Smooth muscle cell (in vitro differentiated cells): Measurements from ENCODE around the gene CFAP298. TPM values are rescaled to one million over a fixed set of nuclear protein-coding genes. Genes with fewer than 3 reads are reported as not detected.

Experiments
- DNase-seq: peaks from one replicate; lab custom pipeline; 2025; ENCODE audit not compliant: unreplicated experiment; lab: John Stamatoyannopoulos, UW
- H2AFZ ChIP-seq: fragments of 200-600 bp; sonication (generic); 2 replicates; pipeline ENCODE4 v1.6.0; 2016; ENCODE audit warnings: antibody characterized with exemption, low read depth, mild to moderate bottlenecking
- H3F3A ChIP-seq: fragments of 200-600 bp; sonication (generic); 2 replicates; pipeline ENCODE4 v1.6.0; 2017; ENCODE audit warnings: antibody characterized with exemption, low read depth
- H3K27ac ChIP-seq: fragments of 200-600 bp; sonication (generic); 2 replicates; pipeline ENCODE4 v1.5.1; 2016; ENCODE audit warnings: low read depth, mild to moderate bottlenecking
- H3K27me3 ChIP-seq: fragments of 200-600 bp; sonication (generic); 2 replicates; pipeline ENCODE4 v1.6.1; 2016; ENCODE audit warnings: low read depth, mild to moderate bottlenecking
- H3K36me3 ChIP-seq: fragments of 200-600 bp; sonication (generic); 2 replicates; pipeline ENCODE4 v1.5.1; 2016; ENCODE audit warnings: low read depth
- H3K4me1 ChIP-seq: fragments of 200-600 bp; sonication (generic); 2 replicates; pipeline ENCODE4 v1.5.1; 2016; ENCODE audit warnings: low read depth
- H3K4me2 ChIP-seq: fragments of 200-600 bp; sonication (generic); 2 replicates; pipeline ENCODE4 v1.6.0; 2016; ENCODE audit warnings: mild to moderate bottlenecking
- H3K4me3 ChIP-seq: fragments of 200-600 bp; sonication (generic); 2 replicates; pipeline ENCODE4 v1.5.1; 2016; ENCODE audit warnings: mild to moderate bottlenecking
- H3K79me2 ChIP-seq: fragments of 200-600 bp; sonication (generic); 2 replicates; pipeline ENCODE4 v1.6.0; 2016; ENCODE audit warnings: low read depth, mild to moderate bottlenecking
- H3K9ac ChIP-seq: fragments of 200-600 bp; sonication (generic); 2 replicates; pipeline ENCODE4 v1.6.0; 2016; ENCODE audit warnings: low read depth
- H3K9me3 ChIP-seq: fragments of 200-600 bp; sonication (generic); replicated peaks from 2 replicates; pipeline ENCODE4 v1.5.1; 2016; ENCODE audit warnings: low read depth
- H4K20me1 ChIP-seq: fragments of 200-600 bp; sonication (generic); 2 replicates; pipeline ENCODE4 v1.6.0; 2016; ENCODE audit warnings: low read depth
- WGBS: methylation state at CpG from one replicate; pipeline ENCODE4 v1.1.7; 2016; ENCODE audit warnings: low lambda C conversion rate; 5-methylcytosine and 5-hydroxymethylcytosine counted together
- polyA plus RNA-seq: library from polyadenylated mRNA; unstranded; fragments of >200 nt; fragmentation: Nextera tagmentation; extraction: Ambion mirVana; gene quantifications from 2 replicates; pipeline ENCODE4 v1.2.1, GENCODE V29; 2016
- total RNA-seq: library from RNA; depleted of rRNA; stranded (reverse); fragments of >200 nt; gene quantifications from 2 replicates; pipeline ENCODE4 v1.2.3, GENCODE V29; 2014
- TF ChIP-seq, protein P1 (sequence below): fragments of 200-600 bp; sonication (generic); IDR thresholded peaks from 2 replicates; pipeline ENCODE4 v1.5.1; 2017; ENCODE audit warnings: borderline replicate concordance, mild to moderate bottlenecking, antibody characterized with exemption; ENCODE audit not compliant: insufficient read depth, poor library complexity, severe bottlenecking

The CFAP298 gene
- total and polyA plus RNA-seq, 2 experiments from 2014 or later, result 26.8 to 41.9 TPM

DNA sequence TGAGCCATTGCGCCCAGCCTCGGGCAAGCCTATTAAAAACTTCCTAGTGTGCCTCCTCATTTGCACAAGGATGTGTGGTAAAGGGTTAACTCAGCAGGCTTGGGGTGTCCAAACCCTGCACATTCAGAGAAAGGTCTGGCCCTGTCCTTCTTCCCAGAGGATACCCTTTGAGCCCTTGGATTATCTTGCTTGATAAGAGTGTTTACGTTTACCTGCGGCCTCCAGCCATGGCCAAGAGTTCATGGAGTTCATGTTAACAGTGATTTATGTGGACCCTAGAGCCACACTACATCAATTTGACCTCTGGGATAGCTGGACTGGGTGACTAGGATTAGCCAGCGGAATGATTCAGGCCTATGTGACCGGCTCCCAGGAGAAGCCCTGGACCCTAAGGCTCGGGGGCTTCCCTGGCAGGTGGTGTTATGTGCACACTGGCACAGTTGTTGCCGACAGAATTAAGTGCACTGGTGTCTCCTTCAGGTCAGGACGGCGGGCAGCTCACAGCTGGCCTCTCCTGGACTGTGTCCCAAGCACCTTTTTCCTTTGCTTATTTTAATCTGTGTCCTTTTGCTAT is 19.2 kb downstream of the CFAP298 start:
- Histone ChIP-seq H3K4me2 (no peak overlapping the region), H3K4me1 (no peaks in the 10 kb centered on the region), H3F3A (no peaks in the 10 kb centered on the region), H3K9me3 (no peaks in the 10 kb centered on the region), H4K20me1 (no peaks in the 10 kb centered on the region), H3K27me3 (no peaks in the 10 kb centered on the region), H3K27ac (no peak overlapping the region), H3K36me3 (no peaks in the 10 kb centered on the region), H3K9ac (no peak overlapping the region), H3K79me2 (no peaks in the 10 kb centered on the region), H3K4me3 (no peak overlapping the region), H2AFZ (no peak overlapping the region)
- 71% methylated on average over 10 of the region's 10 CpGs for WGBS
- TF ChIP-seq, protein P1, sequence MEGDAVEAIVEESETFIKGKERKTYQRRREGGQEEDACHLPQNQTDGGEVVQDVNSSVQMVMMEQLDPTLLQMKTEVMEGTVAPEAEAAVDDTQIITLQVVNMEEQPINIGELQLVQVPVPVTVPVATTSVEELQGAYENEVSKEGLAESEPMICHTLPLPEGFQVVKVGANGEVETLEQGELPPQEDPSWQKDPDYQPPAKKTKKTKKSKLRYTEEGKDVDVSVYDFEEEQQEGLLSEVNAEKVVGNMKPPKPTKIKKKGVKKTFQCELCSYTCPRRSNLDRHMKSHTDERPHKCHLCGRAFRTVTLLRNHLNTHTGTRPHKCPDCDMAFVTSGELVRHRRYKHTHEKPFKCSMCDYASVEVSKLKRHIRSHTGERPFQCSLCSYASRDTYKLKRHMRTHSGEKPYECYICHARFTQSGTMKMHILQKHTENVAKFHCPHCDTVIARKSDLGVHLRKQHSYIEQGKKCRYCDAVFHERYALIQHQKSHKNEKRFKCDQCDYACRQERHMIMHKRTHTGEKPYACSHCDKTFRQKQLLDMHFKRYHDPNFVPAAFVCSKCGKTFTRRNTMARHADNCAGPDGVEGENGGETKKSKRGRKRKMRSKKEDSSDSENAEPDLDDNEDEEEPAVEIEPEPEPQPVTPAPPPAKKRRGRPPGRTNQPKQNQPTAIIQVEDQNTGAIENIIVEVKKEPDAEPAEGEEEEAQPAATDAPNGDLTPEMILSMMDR, result no peak
- no peak for DNase-seq

DNA sequence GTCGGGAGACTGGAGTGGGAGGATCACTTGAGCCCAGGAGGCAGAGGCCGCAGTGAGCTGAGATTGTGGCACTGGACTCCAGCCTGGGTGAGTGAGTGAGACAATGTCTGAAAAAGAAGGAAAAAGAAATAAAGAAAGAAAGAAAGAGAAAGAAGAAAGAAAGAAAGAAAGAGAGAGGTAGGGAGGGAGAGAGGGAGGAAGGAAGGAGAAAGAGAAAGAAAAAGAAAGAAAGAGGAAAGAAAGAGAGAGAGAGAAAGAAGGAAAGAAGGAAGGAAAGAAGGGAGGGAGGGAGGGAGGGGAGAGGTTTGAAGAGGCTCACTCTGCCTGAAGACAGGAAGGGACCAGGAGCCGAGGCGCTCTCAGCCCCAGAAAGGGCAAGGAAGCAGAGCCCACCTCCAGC is 22.0 kb downstream of the CFAP298 start:
- no peak for DNase-seq
- no peaks in the 10 kb centered on the region for H3F3A ChIP-seq
- H3K4me2 ChIP-seq, result no peak overlapping the region
- WGBS, result 98% methylated on average over 4 of the region's 4 CpGs
- no peak overlapping the region for H2AFZ ChIP-seq
- no peaks in the 10 kb centered on the region for H4K20me1 ChIP-seq
- H3K79me2 ChIP-seq, result no peaks in the 10 kb centered on the region
- H3K27me3 ChIP-seq, result no peaks in the 10 kb centered on the region
- no peak overlapping the region for H3K4me3 ChIP-seq
- H3K36me3 ChIP-seq, result no peaks in the 10 kb centered on the region
- H3K9me3 ChIP-seq, result no peaks in the 10 kb centered on the region
- H3K27ac ChIP-seq, result no peak overlapping the region
- H3K4me1 ChIP-seq, result no peaks in the 10 kb centered on the region
- no peak overlapping the region for H3K9ac ChIP-seq
- TF ChIP-seq, protein P1, result no peak

DNA sequence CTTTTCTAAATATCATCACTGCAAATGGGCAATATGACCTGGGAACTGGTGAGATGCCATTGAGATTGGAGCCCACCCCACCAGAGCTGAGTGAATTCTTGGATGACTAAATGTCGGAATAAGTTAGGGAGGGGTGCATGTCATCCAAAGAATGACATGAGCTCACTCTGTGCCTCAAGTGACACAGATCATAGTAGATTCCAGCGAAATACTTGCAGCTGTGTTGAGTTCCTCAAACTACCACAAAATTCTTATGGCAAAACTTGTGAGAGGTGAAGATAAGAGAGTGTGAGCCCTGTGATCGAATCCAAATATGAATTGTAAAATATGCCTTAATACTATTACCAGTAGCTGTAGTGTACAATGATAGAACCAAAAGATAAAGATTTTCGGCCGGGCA is 24.5 kb downstream of the CFAP298 start:
- H3K27me3 ChIP-seq, result no peaks in the 10 kb centered on the region
- H3K4me3 ChIP-seq, result no peak overlapping the region
- WGBS, result 98% methylated on average over 5 of the region's 5 CpGs

More for the DNA sequence above, 24.5 kb downstream of the CFAP298 start:
- no peaks in the 10 kb centered on the region for H4K20me1 ChIP-seq
- no peak overlapping the region for H3K4me2 ChIP-seq
- no peaks in the 10 kb centered on the region for H3K9me3 ChIP-seq
- no peak overlapping the region for H3K9ac ChIP-seq
- no peak overlapping the region for H3K27ac ChIP-seq
- no peaks in the 10 kb centered on the region for H3K79me2 ChIP-seq
- DNase-seq, result no peak
- TF ChIP-seq, protein P1, result no peak
- H3K36me3 ChIP-seq, result no peaks in the 10 kb centered on the region
- no peaks in the 10 kb centered on the region for H3K4me1 ChIP-seq
- no peaks in the 10 kb centered on the region for H3F3A ChIP-seq
- no peak overlapping the region for H2AFZ ChIP-seq
